ENCODE measurements around the gene NSFL1C.

Gene NSFL1C

DNA sequence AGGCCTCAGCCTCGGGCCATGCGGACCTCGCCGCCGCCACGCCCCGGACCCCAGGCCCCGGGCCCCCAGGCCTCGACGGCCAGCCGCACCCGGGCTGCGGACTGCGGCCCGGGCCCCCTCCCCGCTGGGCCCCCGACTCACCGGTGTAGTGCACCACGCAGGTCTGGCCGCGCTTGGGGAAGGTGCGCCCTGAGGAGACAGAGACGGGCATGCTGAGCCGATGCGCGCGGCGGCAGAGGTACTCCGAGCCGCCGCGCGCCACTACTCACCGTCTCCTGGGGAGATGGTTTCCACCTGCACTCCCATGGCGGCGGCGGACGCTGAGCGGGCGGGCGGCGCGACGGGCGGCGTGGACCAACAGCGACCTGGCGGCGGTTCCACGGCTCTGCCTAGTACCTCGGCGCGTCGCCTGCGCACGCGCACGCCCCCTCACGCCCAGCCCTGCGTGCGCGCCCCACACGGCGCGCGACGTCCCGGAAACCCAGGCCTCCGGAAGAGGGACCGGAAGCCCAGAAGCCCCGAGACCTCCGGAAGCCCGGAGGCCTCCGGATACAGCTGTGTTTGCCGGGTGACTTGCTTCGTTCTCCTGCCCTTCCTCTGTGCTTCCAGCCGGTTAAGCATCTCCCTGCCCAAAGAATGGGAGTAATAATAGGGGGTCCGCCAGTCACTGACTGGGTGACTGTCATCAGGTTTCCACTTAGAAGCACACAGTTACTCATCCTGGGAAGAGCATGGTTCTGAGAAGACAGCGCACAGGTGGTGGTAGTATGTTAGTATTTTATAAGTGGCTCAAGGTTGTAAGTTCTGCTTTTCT lies 73.7 kb downstream of the NSFL1C start, which contains the start of gene FKBP1A:
FKBP1A (minus strand) TSS at position 362 of the 814 bp plus-strand sequence; CDS start at position 306, 56 bp downstream.
- peak; percentile 87 for DNase-seq (ENCODE audit: low read depth in 1 of 2, low spot score in 1 of 2)

- DNase-seq (ENCODE audit: low read depth in 1 of 2, low spot score in 1 of 2): no peak
These were observed 74.3 kb downstream of the NSFL1C start for GRCh38 chr20:1392443-1392692.
